HG03342 (cell line): ENCODE results near the gene BRD3.

Experiments used
- ATAC-seq: cut with Tn5 transposase; IDR thresholded peaks from one replicate; pipeline ENCODE4 v1.9.1; 2021; ENCODE audit warnings: mild to moderate bottlenecking, moderate library complexity; ENCODE audit not compliant: unreplicated experiment

Gene BRD3

GRCh38 chr9:134055981-134056461, 11.8 kb downstream of the BRD3 start:
- no peak for ATAC-seq

- ATAC-seq: no peak
These were observed 12.7 kb downstream of the BRD3 start for GRCh38 chr9:134054891-134055811.

GRCh38 chr9:134053941-134054761, 13.7 kb downstream of the BRD3 start:
- ATAC-seq: no peak

- ATAC-seq: no peak
These were observed 14.4 kb downstream of the BRD3 start for GRCh38 chr9:134053401-134053871.

GRCh38 chr9:134052941-134053340, 14.9 kb downstream of the BRD3 start:
- no peak for ATAC-seq

GRCh38 chr9:134052491-134052890, 15.3 kb downstream of the BRD3 start:
- ATAC-seq: no peak

- no peak for ATAC-seq
These were observed 16.5 kb downstream of the BRD3 start for GRCh38 chr9:134051319-134051718.

GRCh38 chr9:134050726-134051125, 17.1 kb downstream of the BRD3 start:
- ATAC-seq: no peak

- ATAC-seq: no peak
These were observed 17.8 kb downstream of the BRD3 start for GRCh38 chr9:134049772-134050588.

- ATAC-seq: no peak
These were observed 18.6 kb downstream of the BRD3 start for GRCh38 chr9:134049236-134049635.

- ATAC-seq: no peak
These were observed 19.3 kb downstream of the BRD3 start for GRCh38 chr9:134048582-134048968.

- no peak for ATAC-seq
These were observed 19.8 kb downstream of the BRD3 start for GRCh38 chr9:134047868-134048581.

- ATAC-seq: no peak
These were observed 20.7 kb downstream of the BRD3 start for GRCh38 chr9:134046894-134047681.

- ATAC-seq: no peak
These were observed 21.8 kb downstream of the BRD3 start for GRCh38 chr9:134045841-134046544.

GRCh38 chr9:134044944-134045343, 22.9 kb downstream of the BRD3 start:
- ATAC-seq: no peak

GRCh38 chr9:134043531-134043988, 24.3 kb downstream of the BRD3 start:
- no peak for ATAC-seq

GRCh38 chr9:134041649-134041962, 26.2 kb downstream of the BRD3 start:
- no peak for ATAC-seq

- ATAC-seq: no peak
These were observed 26.8 kb downstream of the BRD3 start for GRCh38 chr9:134040781-134041648.
